GM21619 (cell line): ENCODE measurements around the gene AP2M1.
"Not testable (repeated sequence)": the region's sequence is repeated elsewhere in the genome, so short reads cannot be mapped to it uniquely, and the experiment has no call there.

Experiments
- ATAC-seq: cut with Tn5 transposase; IDR thresholded peaks from one replicate; pipeline ENCODE4 v1.9.1; 2021; ENCODE audit not compliant: unreplicated experiment

The AP2M1 gene

GRCh38 chr3:184156522-184156955 lies 18.1 kb upstream of the AP2M1 start:
- ATAC-seq: peak; percentile 9

DNA sequence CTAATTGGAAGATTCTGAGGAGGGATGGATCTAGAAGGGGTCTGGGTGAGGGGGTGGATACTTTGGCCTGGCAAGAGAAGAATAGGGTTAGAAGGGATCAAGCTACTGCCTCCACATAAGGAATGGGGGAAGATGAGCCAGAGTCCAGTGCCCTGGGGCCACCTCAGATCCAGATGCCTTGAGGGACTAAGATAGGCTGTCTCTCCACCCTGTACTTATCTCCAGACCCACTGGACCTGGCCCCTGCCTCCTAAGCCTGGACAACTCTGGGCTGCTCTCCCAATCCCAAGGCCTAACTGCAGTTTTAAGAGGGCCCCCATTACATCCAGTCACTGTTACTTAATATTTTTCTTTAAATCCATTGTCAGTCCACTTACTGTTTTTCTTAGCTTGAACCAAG lies 17.4 kb upstream of the AP2M1 start:
- ATAC-seq: no peak

GRCh38 chr3:184158404-184158803 lies 16.3 kb upstream of the AP2M1 start:
- ATAC-seq: no peak

GRCh38 chr3:184160456-184160855 lies 14.2 kb upstream of the AP2M1 start:
- no peak for ATAC-seq

DNA sequence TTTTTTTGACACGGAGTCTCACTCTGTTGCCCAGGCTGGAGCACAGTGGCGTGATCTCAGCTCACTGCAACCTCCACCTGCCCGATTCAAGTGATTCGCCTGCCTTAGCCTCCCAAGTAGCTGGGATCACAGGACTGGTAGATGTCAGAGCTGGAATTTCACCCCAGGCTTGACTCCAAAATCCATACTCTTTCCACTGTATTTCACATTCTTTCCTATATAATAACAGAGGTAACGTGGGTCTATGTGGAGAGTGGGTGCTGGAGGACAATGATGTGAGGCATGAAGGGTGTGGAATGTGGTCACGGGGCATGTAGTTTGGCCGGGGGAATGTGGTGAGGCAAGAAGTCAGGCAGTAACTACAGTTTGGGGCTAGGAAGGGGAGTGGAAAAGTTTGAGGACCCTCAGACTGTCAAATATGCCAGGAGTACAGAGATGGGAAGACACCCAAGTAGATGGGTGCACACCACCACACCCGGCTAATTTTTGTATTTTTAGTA lies 12.0 kb upstream of the AP2M1 start:
- ATAC-seq: not testable (repeated sequence)

DNA sequence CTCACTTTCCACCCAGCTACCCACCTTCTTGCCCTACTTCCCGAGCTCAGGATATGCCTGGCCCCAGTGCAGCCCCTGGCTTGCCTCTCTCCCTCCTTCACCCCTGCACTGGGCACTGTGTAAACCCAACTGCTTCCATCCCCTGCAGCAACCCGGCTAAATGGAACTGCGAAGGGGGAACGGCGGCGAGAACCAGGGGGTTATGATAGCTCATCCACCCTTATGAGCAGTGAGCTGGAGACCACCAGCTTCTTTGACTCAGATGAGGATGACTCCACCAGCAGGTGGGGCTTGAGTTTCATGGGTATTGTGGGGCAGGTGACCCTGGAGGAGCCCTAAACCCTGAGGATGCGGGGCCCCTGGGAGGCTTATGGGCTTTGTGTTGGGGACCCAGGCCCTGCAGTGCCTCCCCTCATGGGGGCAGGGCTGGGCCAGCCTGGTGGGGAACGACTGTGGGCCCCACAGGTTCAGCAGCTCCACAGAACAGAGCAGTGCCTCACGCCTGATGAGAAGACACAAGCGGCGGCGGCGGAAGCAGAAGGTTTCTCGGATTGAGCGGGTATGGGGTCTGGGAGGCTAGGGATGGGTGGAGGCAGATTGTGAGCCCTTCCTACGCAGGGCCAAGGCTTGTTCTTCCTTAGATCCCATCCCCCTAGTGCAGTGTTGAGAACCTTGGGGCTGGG lies 9.9 kb upstream of the AP2M1 start:
- no peak for ATAC-seq

- no peak for ATAC-seq
Observed at GRCh38 chr3:184165543-184165942, 9.1 kb upstream of the AP2M1 start.

DNA sequence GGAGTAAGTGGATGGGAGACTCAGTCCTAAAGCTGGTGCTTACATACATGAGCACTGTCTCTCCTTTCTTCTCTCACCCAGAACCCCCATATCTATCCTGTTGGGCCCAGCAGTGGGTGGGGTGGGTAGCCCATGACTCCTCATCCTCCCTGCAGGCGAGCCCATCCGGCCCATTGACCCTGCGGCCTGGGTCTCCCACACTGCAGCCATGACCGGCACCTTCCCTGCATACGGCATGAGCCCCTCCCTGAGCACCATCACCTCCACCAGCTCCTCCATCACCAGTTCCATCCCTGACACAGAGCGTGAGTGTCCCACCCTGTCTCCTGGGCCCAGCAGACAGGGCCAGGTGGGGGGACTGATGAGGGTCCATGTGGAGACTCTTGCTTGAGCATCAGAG lies 8.0 kb upstream of the AP2M1 start:
- ATAC-seq: no peak

DNA sequence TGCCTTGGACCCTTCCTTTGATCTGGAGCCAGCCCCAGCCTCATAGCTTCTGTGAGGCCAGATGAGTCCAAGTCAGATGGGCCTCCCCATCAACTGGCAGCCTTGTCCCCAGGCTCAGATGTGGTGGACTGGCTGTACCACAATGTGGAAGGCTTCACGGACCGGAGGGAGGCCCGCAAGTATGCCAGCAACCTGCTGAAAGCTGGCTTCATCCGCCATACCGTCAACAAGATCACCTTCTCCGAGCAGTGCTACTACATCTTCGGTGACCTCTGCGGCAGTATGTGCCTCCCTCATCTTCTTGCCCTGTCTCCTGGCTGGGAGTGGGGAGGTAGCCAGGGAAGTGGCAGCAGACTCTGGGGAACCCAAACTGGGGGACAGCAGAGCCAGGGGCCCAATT lies 6.9 kb upstream of the AP2M1 start:
- ATAC-seq: no peak

- no peak for ATAC-seq
Observed at GRCh38 chr3:184168363-184169120, 6.1 kb upstream of the AP2M1 start.

DNA sequence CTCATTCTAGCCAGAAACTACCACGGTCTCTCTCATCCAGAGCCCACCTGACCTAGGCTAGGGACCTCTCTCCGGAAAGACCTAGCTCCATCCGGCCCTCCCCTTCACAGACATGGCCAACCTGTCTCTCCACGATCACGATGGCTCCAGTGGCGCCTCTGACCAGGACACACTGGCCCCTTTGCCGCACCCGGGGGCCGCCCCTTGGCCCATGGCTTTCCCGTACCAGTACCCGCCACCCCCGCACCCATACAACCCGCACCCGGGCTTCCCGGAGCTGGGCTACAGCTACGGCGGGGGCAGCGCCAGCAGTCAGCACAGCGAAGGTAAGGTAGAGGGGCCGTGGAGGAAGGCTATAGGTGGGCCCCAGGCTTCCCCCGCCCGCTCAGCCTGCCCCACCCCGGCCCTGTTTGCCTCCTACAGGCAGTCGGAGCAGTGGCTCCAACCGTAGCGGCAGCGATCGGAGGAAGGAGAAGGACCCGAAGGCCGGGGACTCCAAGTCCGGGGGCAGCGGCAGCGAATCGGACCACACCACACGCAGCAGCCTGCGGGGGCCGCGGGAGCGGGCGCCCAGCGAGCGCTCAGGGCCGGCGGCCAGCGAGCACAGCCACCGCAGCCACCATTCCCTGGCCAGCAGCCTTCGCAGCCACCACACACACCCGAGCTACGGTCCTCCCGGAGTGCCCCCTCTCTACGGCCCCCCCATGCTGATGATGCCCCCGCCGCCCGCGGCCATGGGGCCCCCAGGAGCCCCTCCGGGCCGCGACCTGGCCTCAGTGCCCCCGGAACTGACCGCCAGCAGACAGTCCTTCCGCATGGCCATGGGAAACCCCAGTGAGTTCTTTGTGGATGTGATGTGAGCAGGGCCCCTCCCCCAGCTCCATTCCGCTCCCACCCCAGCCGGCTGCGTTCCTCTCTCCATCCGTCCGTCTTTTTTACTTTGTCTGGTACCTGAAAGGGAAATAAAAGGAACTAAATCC lies 4.5 kb upstream of the AP2M1 start:
- no peak for ATAC-seq

GRCh38 chr3:184171562-184171961 lies 3.1 kb upstream of the AP2M1 start:
- ATAC-seq: no peak

DNA sequence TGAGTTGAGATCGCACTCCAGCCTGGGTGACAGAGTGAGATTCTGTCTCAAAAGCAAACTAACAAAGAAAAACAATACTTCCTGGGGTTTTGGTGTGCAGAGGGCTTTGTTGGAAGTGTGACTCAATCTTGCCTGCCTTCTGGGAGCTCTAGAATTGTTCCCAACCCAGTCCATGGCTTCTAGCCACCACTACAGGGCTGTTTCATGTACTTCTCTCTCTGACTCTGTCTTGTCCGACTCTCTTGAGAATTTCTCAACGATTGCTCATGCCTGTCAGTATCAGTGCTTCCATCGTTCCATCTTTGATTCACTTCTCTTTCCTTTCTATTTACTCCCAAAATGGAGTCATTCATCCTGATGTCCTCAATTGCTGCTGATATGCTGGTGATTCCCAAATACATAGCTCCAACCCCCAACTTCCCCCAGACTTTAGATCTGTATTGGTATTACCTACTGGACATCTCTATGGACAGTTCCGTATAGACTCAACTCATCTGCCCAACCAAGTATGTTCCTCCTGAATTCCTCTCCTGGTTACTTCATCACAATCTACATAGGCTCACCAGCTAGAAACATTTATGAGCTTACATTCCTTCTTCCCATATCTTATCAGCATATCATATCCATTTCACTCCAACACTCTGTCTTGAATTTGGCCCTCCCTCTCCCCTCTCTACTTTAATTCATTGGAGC lies 1.8 kb upstream of the AP2M1 start:
- ATAC-seq: no peak

DNA sequence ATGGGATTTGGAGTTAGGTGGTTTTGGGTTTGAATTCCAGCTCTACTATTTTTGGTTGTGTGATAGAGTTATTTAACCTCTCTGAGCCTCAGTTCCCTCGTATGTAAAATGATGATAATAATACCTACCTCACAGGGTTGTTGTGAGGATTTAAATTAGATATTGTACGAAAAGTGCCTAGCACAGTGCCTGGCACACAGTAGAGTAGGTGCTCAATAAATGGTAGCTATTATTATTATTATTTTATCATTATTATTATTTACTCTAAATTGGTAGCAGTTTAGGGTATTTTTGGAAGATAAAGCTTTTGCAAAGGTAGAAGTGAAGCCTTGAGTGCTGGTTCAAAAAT lies 1.3 kb upstream of the AP2M1 start:
- no peak for ATAC-seq

GRCh38 chr3:184174284-184174645 lies 390 bp upstream of the AP2M1 start:
- ATAC-seq: no peak

GRCh38 chr3:184175506-184175905 lies 851 bp downstream of the AP2M1 start:
- no peak for ATAC-seq

- ATAC-seq: no peak
Observed at GRCh38 chr3:184175981-184176376, 1.3 kb downstream of the AP2M1 start.

DNA sequence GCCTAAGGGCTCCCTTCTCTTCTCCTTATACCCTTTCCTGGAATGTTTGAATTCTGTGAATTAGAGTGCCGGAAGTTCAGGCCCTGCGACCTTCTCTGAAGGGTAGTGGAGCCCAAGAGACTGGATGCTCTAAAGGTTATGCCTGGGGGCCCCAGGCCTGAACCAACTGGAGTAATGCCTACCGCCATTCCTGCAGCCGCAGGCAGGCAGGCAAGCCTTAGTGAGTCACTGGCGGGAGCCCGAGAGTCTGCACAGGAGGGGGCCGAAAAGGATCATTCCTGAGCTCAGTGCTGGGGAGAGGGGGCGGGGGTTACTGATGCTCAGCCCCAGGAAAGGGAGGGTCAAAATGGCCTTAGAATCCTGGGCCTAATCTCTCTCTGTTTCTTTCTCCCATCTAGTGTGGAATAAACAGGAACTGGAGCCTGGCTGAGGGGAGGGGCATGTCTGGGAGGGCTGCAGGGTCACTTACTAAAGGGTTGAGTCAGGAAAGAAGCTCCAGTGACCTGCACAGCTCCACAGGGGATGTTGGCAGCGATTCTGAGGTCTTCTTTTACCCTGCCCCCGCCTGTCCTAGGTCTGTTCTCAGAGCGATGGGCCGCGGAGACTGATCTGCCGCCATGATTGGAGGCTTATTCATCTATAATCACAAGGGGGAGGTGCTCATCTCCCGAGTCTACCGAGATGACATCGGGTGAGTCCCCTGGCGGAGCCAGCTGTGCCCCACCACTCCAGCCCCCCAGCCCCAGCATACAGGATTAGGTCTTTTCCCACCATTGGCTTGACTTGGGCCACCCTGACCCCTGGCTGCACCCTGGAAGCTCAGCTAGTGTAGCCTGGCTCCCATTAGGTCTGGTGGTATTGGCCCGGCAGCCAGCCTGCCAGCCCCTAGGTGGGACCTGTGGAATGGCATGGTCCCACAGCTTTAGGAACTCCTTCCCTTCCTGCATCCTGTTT lies 2.0 kb downstream of the AP2M1 start:
- no peak for ATAC-seq

DNA sequence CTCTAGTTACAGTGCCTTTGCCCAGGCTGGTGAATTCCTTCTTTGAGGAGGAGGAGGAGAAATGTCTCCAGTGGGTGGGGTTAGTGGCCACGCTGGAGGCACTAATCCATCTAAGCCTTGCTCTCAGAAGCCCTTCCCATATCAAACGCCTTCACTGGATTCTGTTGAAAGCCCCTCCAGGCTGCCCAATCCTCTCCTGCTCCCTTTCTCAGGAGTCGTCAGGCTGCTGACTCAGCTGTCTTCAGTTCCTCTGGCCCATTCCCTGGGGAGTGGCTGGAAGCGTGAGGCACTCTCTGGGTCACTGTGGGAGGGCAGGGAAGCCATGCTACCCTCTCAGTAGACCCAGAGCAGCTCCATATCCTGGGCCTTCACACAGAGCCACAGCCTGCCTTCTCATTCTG lies 2.7 kb downstream of the AP2M1 start:
- ATAC-seq: no peak
